GM18517 (cell line): Measurements from ENCODE around the gene FAM171A1.
"Not testable (repeated sequence)": the region's sequence is repeated elsewhere in the genome, so short reads cannot be mapped to it uniquely, and the experiment has no call there.

Experiments
- ATAC-seq: cut with Tn5 transposase; IDR thresholded peaks from one replicate; pipeline ENCODE4 v1.9.1; 2021; ENCODE audit warnings: mild to moderate bottlenecking, moderate library complexity; ENCODE audit not compliant: unreplicated experiment

Gene FAM171A1

DNA sequence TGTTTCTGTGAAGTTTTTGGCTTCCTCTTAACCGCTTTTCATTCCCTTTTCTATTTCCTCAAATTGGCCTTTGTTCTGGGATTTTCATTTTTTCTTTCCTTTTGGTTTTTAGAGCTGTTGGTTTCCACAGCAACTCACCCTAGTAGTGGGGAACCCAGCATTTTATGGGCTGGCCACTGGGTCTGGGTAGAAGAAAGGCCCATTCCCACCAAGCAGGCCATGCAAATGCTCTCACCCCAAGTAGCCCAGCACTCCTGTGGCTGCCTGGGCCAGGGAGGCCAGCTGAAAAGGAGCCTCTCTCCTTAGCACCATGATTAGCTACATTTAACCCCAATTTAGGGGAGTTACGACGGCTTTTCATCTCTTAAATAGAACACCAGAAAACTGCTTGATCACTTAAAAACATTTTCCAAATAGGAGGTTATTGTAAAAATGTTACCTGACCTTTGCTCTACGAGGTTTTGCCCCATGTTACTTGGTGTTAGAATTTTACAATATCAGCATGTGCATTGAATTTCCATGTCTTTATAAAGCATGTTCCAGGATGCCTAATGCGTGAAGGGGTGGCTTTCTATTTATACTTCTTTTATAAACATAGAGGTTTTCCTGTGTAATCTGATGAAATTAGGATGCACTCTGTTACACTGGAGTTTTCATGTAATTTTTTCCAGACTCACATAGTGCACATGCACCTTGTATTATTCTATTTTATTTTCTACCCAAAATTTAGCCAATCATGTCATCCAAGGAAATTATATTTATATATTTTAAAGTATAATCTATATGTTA lies 75.4 kb downstream of the FAM171A1 start:
- no peak for ATAC-seq

DNA sequence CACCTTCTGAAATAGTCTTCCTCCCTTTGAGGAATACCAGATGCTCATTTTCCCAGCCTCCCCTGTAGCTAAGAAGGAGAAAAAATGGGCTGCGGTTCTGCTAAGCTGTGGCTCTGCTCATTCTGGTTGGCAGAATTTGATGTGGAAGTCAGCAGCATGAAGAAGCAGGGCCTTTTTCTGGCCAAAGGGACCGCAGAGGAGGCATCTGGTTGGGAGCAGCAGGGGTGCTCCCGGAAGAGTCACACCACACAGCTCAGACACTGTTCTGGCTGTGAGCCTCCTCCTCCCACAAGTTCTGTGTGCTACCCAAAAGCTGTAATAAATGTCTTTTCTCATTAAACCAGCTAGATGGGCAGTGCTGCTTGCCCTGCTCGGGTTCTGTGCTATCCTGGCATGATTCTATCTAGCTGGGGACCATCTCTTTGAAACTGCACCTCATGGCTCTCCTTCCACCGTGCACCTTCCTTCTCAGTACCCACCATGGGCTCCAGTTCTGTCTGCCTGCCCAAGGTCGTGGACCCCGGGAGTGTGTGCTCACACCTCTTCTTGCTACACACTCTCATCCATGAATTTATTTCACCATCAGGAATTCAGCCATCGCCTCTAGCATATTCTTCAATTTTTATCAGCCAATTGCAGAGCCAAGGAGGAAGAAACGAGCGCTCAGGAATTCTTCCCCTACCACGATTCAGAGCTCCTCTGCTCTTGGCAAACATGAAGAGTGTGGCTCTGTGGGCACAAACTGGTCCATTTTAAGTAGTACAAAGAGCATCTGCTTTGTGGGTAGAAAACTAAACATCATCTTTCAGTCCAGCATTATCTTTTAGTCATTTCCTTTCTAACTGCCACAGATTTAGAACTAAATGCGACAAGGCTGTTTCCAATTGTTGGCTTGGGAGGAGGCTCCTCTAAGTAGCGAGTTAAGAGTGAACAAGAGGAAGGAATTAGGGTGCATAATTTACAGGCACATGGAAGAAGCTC lies 76.9 kb downstream of the FAM171A1 start:
- ATAC-seq: no peak

DNA sequence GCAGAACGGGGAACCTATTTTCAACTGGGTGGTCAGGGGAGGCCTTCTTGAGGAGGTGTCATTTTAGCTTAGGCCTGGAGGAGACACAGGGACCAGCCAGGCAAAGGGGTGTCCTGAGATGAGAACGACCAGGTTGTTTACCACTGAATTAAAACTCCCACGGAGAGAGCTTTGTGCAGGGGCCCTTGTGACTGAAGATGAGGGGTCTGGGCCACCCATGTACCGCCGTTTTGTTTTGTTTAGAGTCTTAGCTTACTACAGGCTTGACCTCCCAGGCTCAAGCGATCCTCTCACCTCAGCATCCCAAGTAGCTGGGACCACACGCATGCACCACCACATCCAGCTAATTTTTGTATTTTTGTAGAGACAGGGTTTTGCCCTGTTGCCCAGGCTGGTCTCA lies 80.4 kb downstream of the FAM171A1 start:
- ATAC-seq: no peak

- ATAC-seq: no peak
Measured at GRCh38 chr10:15290150-15290549, 80.9 kb downstream of the FAM171A1 start.

DNA sequence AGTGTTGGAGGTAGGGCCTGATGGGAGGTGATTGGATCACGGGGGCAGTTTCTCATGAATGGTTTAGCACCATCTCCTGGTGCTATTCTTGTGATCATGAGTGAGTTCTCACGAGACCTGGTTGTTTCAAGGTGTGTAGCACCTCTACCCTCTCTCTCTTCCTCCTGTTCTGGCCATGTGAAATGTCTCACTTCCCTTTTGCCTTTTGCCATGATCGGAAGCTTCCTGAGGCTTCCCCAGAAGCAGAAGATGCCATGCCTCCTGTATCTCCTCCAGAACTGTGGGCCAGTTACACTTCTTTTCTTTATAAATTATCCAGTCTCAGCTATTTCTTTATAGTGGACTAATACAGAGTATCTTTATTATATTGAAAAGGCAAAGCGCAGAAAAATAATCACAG lies 90.1 kb downstream of the FAM171A1 start:
- no peak for ATAC-seq

GRCh38 chr10:15280462-15280861 lies 90.6 kb downstream of the FAM171A1 start:
- ATAC-seq: no peak

- ATAC-seq: no peak
Measured at GRCh38 chr10:15279236-15279635, 91.9 kb downstream of the FAM171A1 start.

DNA sequence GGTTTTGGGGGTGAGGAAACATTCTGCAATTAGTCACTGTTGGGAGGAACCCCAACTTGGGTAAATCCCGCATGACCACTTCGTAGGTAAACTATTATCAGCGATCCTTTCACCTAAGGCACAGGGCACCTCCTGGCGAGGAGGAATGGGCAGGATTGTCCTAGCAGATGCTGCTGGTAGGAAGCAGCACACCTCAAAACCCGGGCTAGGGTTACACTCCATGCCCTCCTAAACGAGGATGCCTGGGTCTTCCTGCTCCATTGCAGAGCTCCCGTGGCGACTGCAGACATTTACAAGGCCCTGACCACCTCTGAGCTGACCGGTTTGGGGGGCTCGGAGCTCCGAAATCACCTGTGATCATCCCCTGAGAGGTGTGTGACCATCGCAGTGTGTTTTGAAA lies 92.3 kb downstream of the FAM171A1 start:
- no peak for ATAC-seq

GRCh38 chr10:15276039-15276438 lies 95.0 kb downstream of the FAM171A1 start:
- ATAC-seq: not testable (repeated sequence)

GRCh38 chr10:15269838-15270237 lies 101.3 kb downstream of the FAM171A1 start:
- not testable (repeated sequence) for ATAC-seq

DNA sequence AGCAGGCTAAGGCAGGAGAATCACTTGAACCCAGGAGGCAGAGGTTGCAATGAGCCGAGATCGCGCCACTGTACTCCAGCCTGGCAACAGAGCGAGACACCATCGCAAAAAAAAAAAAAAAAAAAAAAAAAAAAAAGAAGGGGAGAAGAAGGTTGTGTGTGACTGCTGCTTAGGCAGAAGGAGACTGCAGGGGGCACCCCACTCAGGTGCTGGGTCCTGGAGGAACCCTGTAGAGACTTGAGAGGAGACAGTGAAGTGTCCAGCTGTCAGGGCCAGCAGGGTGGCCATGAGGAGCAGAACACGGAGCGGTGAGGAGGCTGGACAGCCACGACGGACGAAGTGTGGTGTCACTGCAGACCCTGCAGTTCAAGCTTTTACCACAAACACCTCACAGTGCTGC lies 103.6 kb downstream of the FAM171A1 start:
- ATAC-seq: no peak

DNA sequence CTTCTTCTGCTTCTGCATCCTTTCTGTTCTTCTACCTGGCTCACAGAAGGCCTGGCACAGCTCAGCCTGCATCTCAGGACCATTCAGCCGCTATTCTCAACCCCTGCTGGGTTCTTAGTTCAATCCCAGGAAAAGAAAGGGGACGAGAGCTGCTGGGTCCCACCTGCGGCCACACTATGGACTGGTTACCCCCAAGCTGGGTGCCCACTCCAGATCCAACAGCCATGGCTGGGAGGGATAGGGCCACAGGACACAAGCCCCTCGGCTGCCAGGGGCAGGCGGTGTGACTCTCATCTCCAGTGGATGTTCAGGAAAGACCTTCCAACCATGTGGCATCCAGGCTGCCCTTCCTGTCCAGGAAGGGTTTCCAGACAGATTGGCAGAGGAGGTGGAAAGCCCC lies 105.0 kb downstream of the FAM171A1 start:
- no peak for ATAC-seq

- no peak for ATAC-seq
Measured at GRCh38 chr10:15265558-15265957, 105.5 kb downstream of the FAM171A1 start.

- no peak for ATAC-seq
Measured at GRCh38 chr10:15265056-15265455, 106.0 kb downstream of the FAM171A1 start.

DNA sequence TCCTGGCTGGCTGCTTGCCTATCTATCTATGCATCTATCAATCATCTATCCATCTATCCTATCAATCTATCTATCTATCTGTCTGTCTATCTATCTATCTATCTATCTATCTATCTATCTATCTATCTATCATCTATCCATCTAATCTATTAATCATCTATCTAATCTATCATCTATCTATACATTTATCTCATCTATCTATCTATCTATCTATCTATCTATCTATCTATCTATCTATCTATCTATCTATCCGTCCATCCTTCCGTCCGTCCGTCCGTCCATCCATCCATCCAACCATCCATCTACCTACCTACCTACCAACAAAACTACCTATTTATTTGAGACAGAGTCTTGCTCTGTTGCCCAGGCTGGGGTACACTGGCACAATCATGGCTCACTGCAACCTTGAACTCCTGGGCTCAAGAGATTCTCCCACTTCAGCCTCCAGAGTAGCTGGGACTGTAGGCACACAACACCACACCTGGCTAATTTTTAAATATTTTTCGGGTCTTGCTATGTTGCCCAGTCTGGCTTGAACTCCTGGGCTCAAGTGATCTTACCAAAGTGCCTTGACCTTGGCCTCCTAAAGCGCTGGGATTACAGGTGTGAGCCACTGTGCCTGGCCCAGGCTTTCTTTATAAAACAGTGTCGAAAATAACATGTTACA lies 107.3 kb downstream of the FAM171A1 start:
- no peak for ATAC-seq

GRCh38 chr10:15262036-15262713 lies 108.9 kb downstream of the FAM171A1 start:
- ATAC-seq: no peak

DNA sequence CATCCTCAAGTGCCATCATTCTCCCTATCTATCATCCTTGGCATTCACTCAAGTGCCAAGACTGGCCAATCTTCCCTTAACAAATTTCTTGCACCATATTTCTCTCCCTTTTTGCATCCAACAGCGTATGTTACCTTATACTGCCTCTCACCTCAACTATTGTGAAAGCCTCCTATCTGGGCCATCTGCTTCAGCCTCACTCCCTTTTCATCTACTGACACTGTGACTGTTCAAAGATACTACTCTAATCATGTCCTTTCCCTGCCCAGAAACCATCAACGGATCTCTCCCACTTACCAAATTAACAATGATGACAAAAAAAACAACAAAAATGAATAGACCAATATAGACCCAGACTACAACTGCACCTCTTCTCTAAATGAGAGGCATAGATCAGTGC lies 112.0 kb downstream of the FAM171A1 start:
- no peak for ATAC-seq

GRCh38 chr10:15258255-15258654 lies 112.8 kb downstream of the FAM171A1 start:
- no peak for ATAC-seq

DNA sequence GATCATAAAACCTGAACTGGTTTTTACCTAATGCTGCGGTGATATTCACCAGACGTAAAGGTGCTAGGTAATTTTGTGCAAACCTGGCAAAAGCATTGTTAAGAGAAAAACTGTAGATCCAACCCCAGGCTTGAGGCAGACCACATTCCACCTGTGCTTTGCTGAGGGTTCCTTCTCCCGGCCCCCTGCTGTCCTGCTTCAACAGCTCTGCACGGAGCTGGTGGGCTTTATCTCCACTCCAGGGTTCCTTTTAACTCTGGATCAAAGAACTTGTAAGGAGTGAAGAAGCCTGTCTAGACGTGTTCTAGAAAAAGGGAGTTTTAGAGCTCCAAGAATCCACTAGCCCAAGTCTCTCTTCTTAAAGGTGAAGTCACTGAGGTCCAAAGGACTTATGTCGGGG lies 115.1 kb downstream of the FAM171A1 start:
- no peak for ATAC-seq

DNA sequence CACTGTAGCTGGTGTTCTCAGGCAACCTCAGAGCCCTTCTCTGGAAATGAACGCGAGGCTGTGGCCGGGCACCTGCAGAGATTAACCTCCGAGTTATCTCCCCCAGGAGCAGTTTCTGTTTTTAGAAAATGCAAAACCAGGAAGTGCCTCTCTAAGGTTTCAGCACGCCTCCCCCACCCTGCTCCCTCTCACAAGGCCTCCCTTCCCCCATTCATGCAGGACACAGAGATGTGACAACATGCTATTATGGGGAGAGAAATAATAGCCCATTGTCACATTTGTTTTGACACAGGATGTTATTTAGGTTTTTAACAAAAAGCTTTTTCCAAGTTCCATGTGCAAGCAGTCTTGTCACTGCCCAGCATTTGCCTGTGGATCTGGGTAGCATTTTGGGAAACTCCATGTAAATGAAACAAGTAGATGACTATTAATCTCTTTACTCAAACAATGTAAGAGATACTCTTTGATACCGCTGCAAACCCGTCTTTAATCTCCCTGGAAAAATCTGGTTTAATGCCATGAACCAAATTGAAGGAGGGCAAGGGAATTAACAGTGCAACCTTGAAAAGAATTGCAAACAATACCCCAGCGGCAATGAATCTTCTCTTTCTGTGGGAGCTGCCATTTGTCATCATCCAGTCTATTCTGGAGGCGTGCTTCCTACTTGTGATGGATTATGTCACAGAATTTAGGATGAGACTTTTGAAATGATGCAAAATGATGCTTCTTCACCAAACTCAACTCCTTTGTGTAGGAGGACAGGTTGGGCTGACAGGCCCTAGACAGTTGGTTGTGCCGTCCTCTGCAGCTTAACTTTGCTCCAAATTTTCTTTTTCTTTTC lies 116.1 kb downstream of the FAM171A1 start:
- no peak for ATAC-seq
